GM12878 (cell line): ENCODE measurements around the gene SPATA31D3. TPM values are rescaled to one million over a fixed set of nuclear protein-coding genes. Genes with fewer than 3 reads are reported as not detected.
"Not testable (repeated sequence)": the region's sequence is repeated elsewhere in the genome, so short reads cannot be mapped to it uniquely, and the experiment has no call there.

Source experiments
- ATAC-seq: fragments of 200-7000 bp; cut with Tn5 transposase; 3 replicates; pipeline ENCODE4 v1.9.1; 2020; ENCODE audit warnings: mild to moderate bottlenecking, moderate library complexity
- BruUV-seq: library from RNA; stranded (reverse); fragments of 400-500 nt; replicated peaks from 2 replicates; lab custom pipeline; 2021; lab: Mats Ljungman, UMichigan
- CTCF ChIA-PET: fragments of 300-600 bp; sonication (Branson Sonifier 250); formaldehyde crosslinking; extraction: SDS; loops from one replicate; lab custom pipeline; 2021; ENCODE audit warnings: inconsistent platforms; lab: Yijun Ruan, JAX
- POLR2A ChIA-PET: fragments of 350-600 bp; formaldehyde crosslinking; extraction: SDS; loops from one replicate; lab custom pipeline; 2021; ENCODE audit warnings: inconsistent platforms; lab: Charles Lee
- RAD21 ChIA-PET: fragments of 300-600 bp; sonication (Branson Sonifier 250); formaldehyde crosslinking; loops from one replicate; lab custom pipeline; 2023; ENCODE audit warnings: antibody characterized with exemption; ENCODE audit not compliant: unreplicated experiment; lab: Charles Lee
- SMC1A ChIA-PET: fragments of 300-600 bp; sonication (Branson Sonifier 250); formaldehyde crosslinking; loops from one replicate; lab custom pipeline; 2023; ENCODE audit not compliant: unreplicated experiment, uncharacterized antibody; lab: Charles Lee
- DNase-seq: peaks from one replicate; pipeline ENCODE4 v3.0.0-alpha.2; 2011; ENCODE audit warnings: low read depth, low spot score
- FAIRE-seq: peaks from 3 replicates; lab custom pipeline; 2011; peaks lifted over from hg19 to GRCh38; lab: Jason Lieb, UNC
- H2AFZ ChIP-seq: 2 replicates; pipeline ENCODE4 v1.6.0; 2011; ENCODE audit warnings: low read depth, low read length, control low read depth; ENCODE audit not compliant: control insufficient read depth
- H3K27ac ChIP-seq: 2 replicates; pipeline ENCODE4 v1.5.1; 2011; ENCODE audit warnings: control low read depth; ENCODE audit not compliant: control insufficient read depth, insufficient read depth
- H3K27me3 ChIP-seq, 2 experiments: replicated peaks in 1 of 2; 2 replicates each; pipeline versions ENCODE4 v1.6.0 to v1.6.1; 2011; ENCODE audit warnings: low read length in 1 of 2; ENCODE audit not compliant: control insufficient read depth in 2 of 2, insufficient read depth in 2 of 2
- H3K36me3 ChIP-seq, 2 experiments: 2 replicates each; pipeline ENCODE4 v1.5.1; 2011; ENCODE audit warnings: low read length in 1 of 2; ENCODE audit not compliant: control insufficient read depth in 2 of 2, insufficient read depth in 2 of 2
- H3K4me1 ChIP-seq: 2 replicates; pipeline ENCODE4 v1.6.1; 2011; ENCODE audit warnings: mild to moderate bottlenecking, low read length, moderate library complexity, mixed read lengths; ENCODE audit not compliant: control insufficient read depth, insufficient read depth
- H3K4me2 ChIP-seq: 2 replicates; pipeline ENCODE4 v1.6.0; 2011; ENCODE audit warnings: control low read depth; ENCODE audit not compliant: control insufficient read depth, insufficient read depth
- H3K4me3 ChIP-seq: fragments of 200-600 bp; sonication (generic); 2 replicates; pipeline ENCODE4 v1.5.1; 2016
- H3K79me2 ChIP-seq: 2 replicates; pipeline ENCODE4 v1.6.0; 2011; ENCODE audit warnings: low read length; ENCODE audit not compliant: control insufficient read depth, insufficient read depth
- H3K9ac ChIP-seq: 2 replicates; pipeline ENCODE4 v1.8.0; 2011; ENCODE audit warnings: low read length, control low read depth, mixed read lengths; ENCODE audit not compliant: control insufficient read depth, insufficient read depth
- H3K9me3 ChIP-seq: replicated peaks from 3 replicates; pipeline ENCODE4 v1.5.1; 2011; ENCODE audit warnings: mild to moderate bottlenecking, low read length; ENCODE audit not compliant: control insufficient read depth, insufficient read depth
- H4K20me1 ChIP-seq: 2 replicates; pipeline ENCODE4 v1.6.0; 2011; ENCODE audit not compliant: control insufficient read depth, insufficient read depth
- BCL11A ChIP-seq: IDR thresholded peaks from 2 replicates; pipeline ENCODE4 v1.6.1; 2011; ENCODE audit warnings: low read depth, low read length
- CBX3 ChIP-seq: fragments of 200-600 bp; sonication (generic); IDR thresholded peaks from 2 replicates; pipeline ENCODE4 v1.6.1; 2016; ENCODE audit warnings: low read depth, borderline replicate concordance
- CREM ChIP-seq: IDR thresholded peaks from 2 replicates; pipeline ENCODE4 v1.6.1; 2014; ENCODE audit warnings: antibody characterized with exemption, low read depth
- FOS ChIP-seq: IDR thresholded peaks from 3 replicates; pipeline ENCODE4 v1.6.1; 2011; ENCODE audit warnings: borderline replicate concordance; ENCODE audit not compliant: insufficient read length; ENCODE audit errors: extremely low read depth
- FOXK2 ChIP-seq: fragments of 450-650 bp; IDR thresholded peaks from 2 replicates; pipeline ENCODE4 v1.6.1; 2017; ENCODE audit warnings: mild to moderate bottlenecking, moderate library complexity
- MEF2B ChIP-seq: fragments of 450-650 bp; IDR thresholded peaks from 2 replicates; pipeline ENCODE4 v1.6.1; 2018; ENCODE audit warnings: mild to moderate bottlenecking, moderate library complexity; ENCODE audit not compliant: partially characterized antibody, poor library complexity, severe bottlenecking
- NBN ChIP-seq: fragments of 450-650 bp; IDR thresholded peaks from 2 replicates; pipeline ENCODE4 v1.6.1; 2016
- NFIC ChIP-seq: IDR thresholded peaks from 2 replicates; pipeline ENCODE4 v1.6.1; 2012; ENCODE audit warnings: low read depth, mild to moderate bottlenecking, inconsistent platforms, low read length, moderate library complexity
- PML ChIP-seq: IDR thresholded peaks from 2 replicates; pipeline ENCODE4 v1.6.1; 2012; ENCODE audit warnings: low read length, inconsistent platforms
- POU2F2 ChIP-seq: IDR thresholded peaks from 3 replicates; pipeline ENCODE4 v1.6.1; 2011; ENCODE audit warnings: low read depth, mild to moderate bottlenecking, low read length, borderline replicate concordance
- TBL1XR1 ChIP-seq: IDR thresholded peaks from 2 replicates; pipeline ENCODE4 v1.6.1; 2012; ENCODE audit warnings: low read depth, low read length, improper control_type of control experiment
- ZSCAN29 ChIP-seq: fragments of 450-650 bp; IDR thresholded peaks from 2 replicates; pipeline ENCODE4 v1.6.1; 2017; ENCODE audit warnings: mild to moderate bottlenecking, moderate library complexity
- WGBS: methylation state at CpG from one replicate; pipeline ENCODE4 v1.1.6; 2016; ENCODE audit warnings: low lambda C conversion rate; ENCODE audit not compliant: insufficient replicate concordance, insufficient coverage; ENCODE audit errors: missing lambda C conversion rate; 5-methylcytosine and 5-hydroxymethylcytosine counted together
- in situ Hi-C: fragments of 300-500 bp; cut with MboI; formaldehyde crosslinking; loops from 9 replicates; pipeline ENCODE4 v1.14.3; 2018; ENCODE audit warnings: mixed read lengths
- intact Hi-C: fragments of 100-400 bp; cut with micrococcal nuclease; formaldehyde crosslinking; loops from one replicate; pipeline ENCODE4 v1.14.2; 2022; ENCODE audit not compliant: unreplicated experiment
- polyA plus RNA-seq, 11 experiments: library from polyadenylated mRNA; depleted of rRNA in 4 of 11; unstranded in 6 of 11; stranded (reverse) in 5 of 11; fragments of >200 nt; fragmentation: Nextera tagmentation in 4 of 11; fragmentation: Illumina TruSeq in 1 of 11; extraction: Ambion mirVana in 4 of 11; extraction: Trizol in 1 of 11; gene quantifications; 1 replicate in 1 of 11; 2 replicates in 10 of 11; pipeline versions ENCODE4 v1.2.1 to v1.2.3, GENCODE V29; 2011 to 2016; ENCODE audit warnings: inconsistent platforms in 2 of 11, missing spikeins in 2 of 11, low read depth in 1 of 11
- total RNA-seq, 4 experiments: library from RNA; depleted of rRNA in 3 of 4; stranded (reverse); fragments of >200 nt in 3 of 4; fragmentation: Illumina TruSeq in 1 of 4; extraction: Trizol in 1 of 4; gene quantifications; 2 replicates each; pipeline versions ENCODE4 v1.2.1 to v1.2.3, GENCODE V29; 2013 to 2021
- TF ChIP-seq, protein P1 (sequence below): fragments of 150-350 bp; IDR thresholded peaks from 2 replicates; pipeline ENCODE4 v1.6.1; 2016; ENCODE audit warnings: low read depth, low read length
- TF ChIP-seq, protein P2 (sequence below): fragments of 450-650 bp; IDR thresholded peaks from 2 replicates; pipeline ENCODE4 v1.6.1; 2014; ENCODE audit warnings: mild to moderate bottlenecking

SPATA31D3 gene
- total and polyA plus RNA-seq, 10 of the 15 experiments (the other 5 are each of a cell fraction or from before 2014, with no cell fraction given): not detected

DNA sequence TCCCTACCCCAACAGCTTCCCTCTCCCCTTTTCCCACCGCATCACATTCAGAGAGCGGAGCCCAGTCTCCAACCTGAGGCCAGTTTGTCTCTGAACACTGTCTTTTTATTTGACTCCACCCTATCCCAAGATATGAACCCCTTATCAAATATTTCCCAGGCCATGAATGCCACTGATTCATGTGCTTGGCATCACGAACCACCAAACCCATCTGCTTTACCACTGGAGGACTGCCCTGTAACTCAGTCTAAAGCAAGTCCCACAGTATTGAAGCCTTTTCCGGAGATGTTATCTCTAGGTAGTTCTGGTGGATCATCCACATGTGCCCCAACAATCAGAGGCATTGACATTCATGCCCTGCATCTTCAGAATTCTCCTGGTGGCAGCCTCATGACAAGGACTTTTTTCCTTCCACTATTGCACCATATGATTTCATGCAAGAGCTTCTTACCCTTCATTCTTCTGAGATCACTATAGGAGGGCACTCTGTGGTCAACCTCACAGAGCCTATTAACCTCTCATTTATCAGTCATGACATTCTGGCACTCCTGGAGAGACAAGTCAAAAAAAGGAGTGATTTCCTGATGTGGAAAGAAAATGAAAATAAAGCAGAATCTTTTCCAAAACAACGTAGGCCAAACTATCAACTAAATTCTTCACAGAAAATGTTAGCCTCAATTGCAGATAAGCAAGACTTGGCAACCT is 27.3 kb upstream of the SPATA31D3 start:
- WGBS: 33% methylated on average over 5 of the region's 5 CpGs
- no peak for ATAC-seq
- intact Hi-C loops: no loop called here

DNA sequence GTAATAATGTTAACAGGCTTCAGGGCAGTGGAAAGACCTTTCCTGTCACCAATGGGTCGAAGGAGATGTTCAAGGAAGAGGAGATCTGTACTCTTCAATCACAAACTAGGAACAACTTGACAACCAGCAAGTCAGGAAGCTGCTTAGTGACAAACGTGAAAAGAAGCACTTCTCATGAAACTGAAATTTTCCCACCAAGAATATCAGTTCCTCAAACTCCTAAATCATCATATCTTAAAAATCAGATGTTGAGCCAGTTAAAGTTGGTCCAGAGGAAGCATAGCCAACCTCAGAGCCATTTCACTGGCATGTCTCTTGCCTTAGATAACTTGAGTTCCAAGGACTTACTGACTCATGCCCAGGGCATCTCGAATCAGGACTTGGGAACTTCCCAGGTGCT is 24.8 kb upstream of the SPATA31D3 start:
- H4K20me1 ChIP-seq, BruUV-seq, H3K27ac ChIP-seq, H3K9me3 ChIP-seq, DNase-seq, H3K4me1 ChIP-seq, CTCF ChIA-PET, in situ Hi-C loops, H3K27me3 ChIP-seq, H3K9ac ChIP-seq, FAIRE-seq, H2AFZ ChIP-seq, intact Hi-C loops, H3K79me2 ChIP-seq, H3K36me3 ChIP-seq, H3K4me3 ChIP-seq, SMC1A ChIA-PET, ATAC-seq, H3K4me2 ChIP-seq, RAD21 ChIA-PET, POLR2A ChIA-PET: not testable (repeated sequence)
- 0% methylated on average over 1 of the region's 3 CpGs for WGBS

More for the DNA sequence above, 27.3 kb upstream of the SPATA31D3 start:
- BruUV-seq: no TSS peak
- Histone ChIP-seq H3K9ac (no peak overlapping the region), H3K9me3 (no peaks in the 10 kb centered on the region), H3K36me3 (no peaks in the 10 kb centered on the region), H4K20me1 (no peaks in the 10 kb centered on the region), H3K27me3 (no peaks in the 10 kb centered on the region), H3K4me2 (no peak overlapping the region), H3K27ac (no peak overlapping the region), H3K4me3 (no peak overlapping the region), H3K4me1 (no peaks in the 10 kb centered on the region)
- CTCF ChIA-PET: no interaction called here
- POLR2A ChIA-PET: no interaction called here
- in situ Hi-C loops: no loop called here
- FAIRE-seq: no peak
- SMC1A ChIA-PET: no interaction called here
- RAD21 ChIA-PET: no interaction called here
- no peak for TF ChIP-seq CREM
- TF ChIP-seq NFIC: no peak
- no peak for TF ChIP-seq MEF2B
- TF ChIP-seq NBN: no peak
- TF ChIP-seq POU2F2: no peak
- TF ChIP-seq FOS: no peak
- TF ChIP-seq PML: no peak
- no peak for TF ChIP-seq FOXK2
- TF ChIP-seq, protein P1, sequence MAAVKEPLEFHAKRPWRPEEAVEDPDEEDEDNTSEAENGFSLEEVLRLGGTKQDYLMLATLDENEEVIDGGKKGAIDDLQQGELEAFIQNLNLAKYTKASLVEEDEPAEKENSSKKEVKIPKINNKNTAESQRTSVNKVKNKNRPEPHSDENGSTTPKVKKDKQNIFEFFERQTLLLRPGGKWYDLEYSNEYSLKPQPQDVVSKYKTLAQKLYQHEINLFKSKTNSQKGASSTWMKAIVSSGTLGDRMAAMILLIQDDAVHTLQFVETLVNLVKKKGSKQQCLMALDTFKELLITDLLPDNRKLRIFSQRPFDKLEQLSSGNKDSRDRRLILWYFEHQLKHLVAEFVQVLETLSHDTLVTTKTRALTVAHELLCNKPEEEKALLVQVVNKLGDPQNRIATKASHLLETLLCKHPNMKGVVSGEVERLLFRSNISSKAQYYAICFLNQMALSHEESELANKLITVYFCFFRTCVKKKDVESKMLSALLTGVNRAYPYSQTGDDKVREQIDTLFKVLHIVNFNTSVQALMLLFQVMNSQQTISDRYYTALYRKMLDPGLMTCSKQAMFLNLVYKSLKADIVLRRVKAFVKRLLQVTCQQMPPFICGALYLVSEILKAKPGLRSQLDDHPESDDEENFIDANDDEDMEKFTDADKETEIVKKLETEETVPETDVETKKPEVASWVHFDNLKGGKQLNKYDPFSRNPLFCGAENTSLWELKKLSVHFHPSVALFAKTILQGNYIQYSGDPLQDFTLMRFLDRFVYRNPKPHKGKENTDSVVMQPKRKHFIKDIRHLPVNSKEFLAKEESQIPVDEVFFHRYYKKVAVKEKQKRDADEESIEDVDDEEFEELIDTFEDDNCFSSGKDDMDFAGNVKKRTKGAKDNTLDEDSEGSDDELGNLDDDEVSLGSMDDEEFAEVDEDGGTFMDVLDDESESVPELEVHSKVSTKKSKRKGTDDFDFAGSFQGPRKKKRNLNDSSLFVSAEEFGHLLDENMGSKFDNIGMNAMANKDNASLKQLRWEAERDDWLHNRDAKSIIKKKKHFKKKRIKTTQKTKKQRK: no peak
- TF ChIP-seq CBX3: no peak
- TF ChIP-seq TBL1XR1: no peak
- no peak for TF ChIP-seq ZSCAN29
- TF ChIP-seq, protein P2, sequence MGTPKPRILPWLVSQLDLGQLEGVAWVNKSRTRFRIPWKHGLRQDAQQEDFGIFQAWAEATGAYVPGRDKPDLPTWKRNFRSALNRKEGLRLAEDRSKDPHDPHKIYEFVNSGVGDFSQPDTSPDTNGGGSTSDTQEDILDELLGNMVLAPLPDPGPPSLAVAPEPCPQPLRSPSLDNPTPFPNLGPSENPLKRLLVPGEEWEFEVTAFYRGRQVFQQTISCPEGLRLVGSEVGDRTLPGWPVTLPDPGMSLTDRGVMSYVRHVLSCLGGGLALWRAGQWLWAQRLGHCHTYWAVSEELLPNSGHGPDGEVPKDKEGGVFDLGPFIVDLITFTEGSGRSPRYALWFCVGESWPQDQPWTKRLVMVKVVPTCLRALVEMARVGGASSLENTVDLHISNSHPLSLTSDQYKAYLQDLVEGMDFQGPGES: no peak
- TF ChIP-seq BCL11A: no peak
- TF ChIP-seq, all 136 proteins: peak for 0
- Histone ChIP-seq H2AFZ (no peak overlapping the region), H3K79me2 (no peaks in the 10 kb centered on the region)
- no peak for DNase-seq
